Fibroblast of lung (primary cell): ENCODE measurements around the gene PCDHB12. TPM values are rescaled to one million over a fixed set of nuclear protein-coding genes. Genes with fewer than 3 reads are reported as not detected.
A peak's percentile ranks its signal among the peaks of the same experiment; 100 is the strongest.
"Not testable (repeated sequence)": the region's sequence is repeated elsewhere in the genome, so short reads cannot be mapped to it uniquely, and the experiment has no call there.

Experiments used
- DNase-seq, 2 donors: peaks; one replicate each; pipeline versions ENCODE4 v3.0.0 to v3.0.0-alpha.2; 2010; ENCODE audit warnings: low read depth in 2 of 2
- H2AFZ ChIP-seq: 2 replicates; pipeline ENCODE4 v1.5.1; 2012; ENCODE audit warnings: low read length, control low read depth, inconsistent platforms
- H3K27ac ChIP-seq: 2 replicates; pipeline ENCODE4 v1.5.1; 2011; ENCODE audit warnings: low read length, control low read depth; ENCODE audit not compliant: insufficient read depth
- H3K27me3 ChIP-seq: 2 replicates; pipeline ENCODE4 v1.5.1; 2011; ENCODE audit warnings: mild to moderate bottlenecking, low read length; ENCODE audit not compliant: control insufficient read depth, insufficient read depth
- H3K36me3 ChIP-seq: 2 replicates; pipeline ENCODE4 v1.5.1; 2011; ENCODE audit warnings: low read length; ENCODE audit not compliant: control insufficient read depth, insufficient read depth
- H3K4me1 ChIP-seq: 2 replicates; pipeline ENCODE4 v1.5.1; 2011; ENCODE audit warnings: low read length; ENCODE audit not compliant: control insufficient read depth, insufficient read depth; ENCODE audit errors: extremely low read depth
- H3K4me2 ChIP-seq: 2 replicates; pipeline ENCODE4 v1.5.1; 2011; ENCODE audit warnings: low read length, control low read depth; ENCODE audit not compliant: insufficient read depth; ENCODE audit errors: extremely low read depth
- H3K4me3 ChIP-seq, 4 experiments: fragments of 200-600 bp in 1 of 4; sonication (generic) in 1 of 4; replicated peaks in 1 of 4; 2 replicates each; pipeline ENCODE4 v1.5.1; 2011 to 2016; ENCODE audit warnings: low read length in 4 of 4, low read depth in 3 of 4, mild to moderate bottlenecking in 3 of 4, control low read depth in 2 of 4, inconsistent platforms in 1 of 4, mixed read lengths in 1 of 4; ENCODE audit not compliant: insufficient read depth in 1 of 4; ENCODE audit errors: control extremely low read depth in 1 of 4
- H3K79me2 ChIP-seq: 2 replicates; pipeline ENCODE4 v1.5.1; 2012; ENCODE audit warnings: mild to moderate bottlenecking, low read length, inconsistent platforms; ENCODE audit not compliant: control insufficient read depth, insufficient read depth
- H3K9ac ChIP-seq: 2 replicates; pipeline ENCODE4 v1.5.1; 2011; ENCODE audit warnings: mild to moderate bottlenecking, low read length, control low read depth; ENCODE audit not compliant: insufficient read depth
- H3K9me3 ChIP-seq: 2 replicates; pipeline ENCODE4 v1.5.1; 2012; ENCODE audit warnings: low read depth, low read length; ENCODE audit not compliant: control insufficient read depth, insufficient read depth
- H4K20me1 ChIP-seq: 2 replicates; pipeline ENCODE4 v1.5.1; 2011; ENCODE audit warnings: low read length; ENCODE audit not compliant: control insufficient read depth, insufficient read depth; ENCODE audit errors: extremely low read depth
- EZH2 ChIP-seq: IDR thresholded peaks from 2 replicates; pipeline ENCODE4 v1.5.1; 2012; ENCODE audit warnings: low read length, control low read depth, mild to moderate bottlenecking; ENCODE audit errors: missing control alignments
- polyA plus RNA-seq, 2 donors: library from polyadenylated mRNA; depleted of rRNA in 1 of 2; stranded (reverse) in 1 of 2; unstranded in 1 of 2; fragments of >200 nt; gene quantifications; 2 replicates each; pipeline ENCODE4 v1.2.1, GENCODE V29; 2011 to 2012; ENCODE audit warnings: missing spikeins in 1 of 2
- total RNA-seq: library from RNA; depleted of rRNA; stranded (reverse); fragments of >200 nt; gene quantifications from 2 replicates; pipeline ENCODE4 v1.2.1, GENCODE V29; 2014
- TF ChIP-seq, protein P1 (sequence below), 2 donors: IDR thresholded peaks in 1 of 2; conservative IDR thresholded peaks in 1 of 2; 1 replicate in 1 of 2; 2 replicates in 1 of 2; pipeline ENCODE4 v1.5.1; 2011 to 2012; ENCODE audit warnings: low read length in 2 of 2, control low read depth in 1 of 2, inconsistent platforms in 1 of 2, low read depth in 1 of 2, mild to moderate bottlenecking in 1 of 2

PCDHB12 gene
- total and polyA plus RNA-seq, 2 donors (not counting 1 experiment from before 2014, with no cell fraction given): 0.27 to 0.66 TPM

DNA sequence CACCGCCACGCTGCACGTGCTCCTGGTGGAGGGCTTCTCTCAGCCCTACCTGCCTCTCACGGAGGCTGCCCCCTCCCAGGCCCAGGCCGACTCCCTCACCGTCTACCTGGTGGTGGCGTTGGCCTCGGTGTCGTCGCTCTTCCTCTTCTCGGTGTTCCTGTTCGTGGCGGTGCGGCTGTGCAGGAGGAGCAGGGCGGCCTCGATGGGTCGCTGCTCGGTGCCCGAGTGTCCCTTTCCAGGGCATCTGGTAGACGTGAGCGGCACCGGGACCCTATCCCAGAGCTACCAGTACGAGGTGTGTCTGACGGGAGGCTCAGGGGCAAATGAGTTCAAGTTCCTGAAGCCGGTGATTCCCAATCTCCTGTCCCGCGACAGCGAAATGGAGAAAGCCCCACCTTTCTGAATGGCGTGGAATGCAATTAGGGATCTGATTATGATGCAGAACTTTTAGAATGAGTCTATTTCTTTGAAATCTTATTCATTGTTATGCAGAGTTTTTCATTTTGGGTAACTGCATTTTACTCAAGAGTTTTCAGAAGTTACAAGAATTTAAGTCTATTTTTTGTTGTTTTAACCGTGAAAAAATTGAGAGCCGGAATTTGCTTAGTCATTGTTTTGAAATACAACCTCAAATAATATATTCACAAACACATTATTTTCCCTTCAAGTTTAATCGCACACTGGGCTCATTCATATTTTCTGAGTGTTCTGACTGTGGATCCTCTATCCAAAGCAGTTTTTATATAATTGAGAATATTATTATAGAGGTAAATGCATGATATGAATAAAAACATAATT is 28.2 kb downstream of the PCDHB12 start:
- no peak overlapping the region for H3K4me3 ChIP-seq
- H3K27ac ChIP-seq: no peak overlapping the region
- H3K4me1 ChIP-seq: no peaks in the 10 kb centered on the region
- no peaks in the 10 kb centered on the region for H3K79me2 ChIP-seq
- H2AFZ ChIP-seq: no peak overlapping the region
- H3K4me2 ChIP-seq: no peak overlapping the region
- TF ChIP-seq, protein P1, sequence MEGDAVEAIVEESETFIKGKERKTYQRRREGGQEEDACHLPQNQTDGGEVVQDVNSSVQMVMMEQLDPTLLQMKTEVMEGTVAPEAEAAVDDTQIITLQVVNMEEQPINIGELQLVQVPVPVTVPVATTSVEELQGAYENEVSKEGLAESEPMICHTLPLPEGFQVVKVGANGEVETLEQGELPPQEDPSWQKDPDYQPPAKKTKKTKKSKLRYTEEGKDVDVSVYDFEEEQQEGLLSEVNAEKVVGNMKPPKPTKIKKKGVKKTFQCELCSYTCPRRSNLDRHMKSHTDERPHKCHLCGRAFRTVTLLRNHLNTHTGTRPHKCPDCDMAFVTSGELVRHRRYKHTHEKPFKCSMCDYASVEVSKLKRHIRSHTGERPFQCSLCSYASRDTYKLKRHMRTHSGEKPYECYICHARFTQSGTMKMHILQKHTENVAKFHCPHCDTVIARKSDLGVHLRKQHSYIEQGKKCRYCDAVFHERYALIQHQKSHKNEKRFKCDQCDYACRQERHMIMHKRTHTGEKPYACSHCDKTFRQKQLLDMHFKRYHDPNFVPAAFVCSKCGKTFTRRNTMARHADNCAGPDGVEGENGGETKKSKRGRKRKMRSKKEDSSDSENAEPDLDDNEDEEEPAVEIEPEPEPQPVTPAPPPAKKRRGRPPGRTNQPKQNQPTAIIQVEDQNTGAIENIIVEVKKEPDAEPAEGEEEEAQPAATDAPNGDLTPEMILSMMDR (conservative IDR thresholded peaks at IDR 0.05 in 1 of 2, IDR thresholded peaks at IDR 0.05 in 1 of 2; ENCODE audit: low read depth in 1 of 2, low read length in 2 of 2): no peak
- TF ChIP-seq EZH2: no peak
- H3K27me3 ChIP-seq: no peaks in the 10 kb centered on the region
- no peak overlapping the region for H3K9ac ChIP-seq
- no peak for DNase-seq
- H4K20me1 ChIP-seq: no peaks in the 10 kb centered on the region
- H3K36me3 ChIP-seq: no peaks in the 10 kb centered on the region
- H3K9me3 ChIP-seq: no peaks in the 10 kb centered on the region

DNA sequence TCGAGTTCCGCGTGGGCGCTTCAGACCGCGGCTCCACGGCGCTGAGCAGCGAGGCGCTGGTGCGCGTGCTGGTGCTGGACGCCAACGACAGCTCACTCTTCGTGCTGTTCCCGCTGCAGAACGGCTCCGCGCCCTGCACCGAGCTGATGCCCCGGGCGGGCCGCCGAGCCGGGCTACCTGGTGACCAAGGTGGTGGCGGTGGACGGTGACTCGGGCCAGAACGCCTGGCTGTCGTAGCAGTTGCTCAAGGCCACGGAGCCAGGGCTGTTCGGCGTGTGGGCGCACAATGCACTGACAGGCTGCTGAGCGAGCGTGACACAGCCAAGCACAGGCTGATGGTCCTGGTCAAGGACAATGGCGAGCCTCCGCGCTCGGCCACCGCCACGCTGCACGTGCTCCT is 33.0 kb downstream of the PCDHB12 start:
- H3K4me3 ChIP-seq: no peak overlapping the region
- no peaks in the 10 kb centered on the region for H3K4me1 ChIP-seq
- H3K9me3 ChIP-seq: no peaks in the 10 kb centered on the region
- no peak overlapping the region for H3K4me2 ChIP-seq
- H3K79me2 ChIP-seq: no peaks in the 10 kb centered on the region
- no peak overlapping the region for H3K27ac ChIP-seq
- no peaks in the 10 kb centered on the region for H3K36me3 ChIP-seq
- H3K27me3 ChIP-seq: no peaks in the 10 kb centered on the region
- H4K20me1 ChIP-seq: no peaks in the 10 kb centered on the region
- DNase-seq: no peak
- H2AFZ ChIP-seq: no peak overlapping the region
- H3K9ac ChIP-seq: no peak overlapping the region
- TF ChIP-seq, protein P1 (conservative IDR thresholded peaks at IDR 0.05 in 1 of 2, IDR thresholded peaks at IDR 0.05 in 1 of 2; ENCODE audit: low read depth in 1 of 2, low read length in 2 of 2): no peak
- TF ChIP-seq EZH2: no peak

DNA sequence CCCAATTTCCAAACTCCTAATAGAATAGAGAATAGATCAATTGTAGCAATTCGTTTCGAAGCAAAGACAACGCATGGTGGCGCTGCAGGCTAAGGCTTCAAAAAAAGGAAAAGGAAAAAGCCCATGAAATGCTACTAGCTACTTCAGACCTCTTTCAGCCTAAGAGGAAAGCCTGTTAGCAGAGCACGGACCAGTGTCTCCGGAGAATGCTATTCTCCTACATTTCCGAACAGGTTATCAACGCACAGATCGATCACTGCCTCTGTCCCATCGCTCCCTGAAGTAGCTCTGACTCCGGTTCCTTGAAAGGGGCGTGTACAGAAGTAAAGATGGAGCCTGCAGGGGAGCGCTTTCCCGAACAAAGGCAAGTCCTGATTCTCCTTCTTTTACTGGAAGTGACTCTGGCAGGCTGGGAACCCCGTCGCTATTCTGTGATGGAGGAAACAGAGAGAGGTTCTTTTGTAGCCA is 36.8 kb downstream of the PCDHB12 start, which contains the start of gene PCDHB15:
Gene PCDHB15 (plus strand): TSS at position 146 of the 468 bp plus-strand sequence. CDS start 184 bp downstream, at position 330.
- no peaks in the 10 kb centered on the region for H3K27me3 ChIP-seq
- no peak within 1 kb of the TSS for H3K9ac ChIP-seq
- DNase-seq: peak in 1 of 2 donors; percentile 2
- no peak for TF ChIP-seq EZH2
- TF ChIP-seq, protein P1 (conservative IDR thresholded peaks at IDR 0.05 in 1 of 2, IDR thresholded peaks at IDR 0.05 in 1 of 2; ENCODE audit: low read depth in 1 of 2, low read length in 2 of 2): peak in 1 of 2 donors; percentile 7
- H3K9me3 ChIP-seq: no peaks in the 10 kb centered on the region
- H3K79me2 ChIP-seq: no peaks in the 10 kb centered on the region
- H3K36me3 ChIP-seq: no peaks in the 10 kb centered on the region
- no peaks in the 10 kb centered on the region for H4K20me1 ChIP-seq
- H2AFZ ChIP-seq: no peak within 1 kb of the TSS
- no peak within 1 kb of the TSS for H3K27ac ChIP-seq
- peak within 1 kb of the TSS in 1 of 4 experiments; percentile 26 for H3K4me3 ChIP-seq
- no peaks in the 10 kb centered on the region for H3K4me1 ChIP-seq
- no peak within 1 kb of the TSS for H3K4me2 ChIP-seq

DNA sequence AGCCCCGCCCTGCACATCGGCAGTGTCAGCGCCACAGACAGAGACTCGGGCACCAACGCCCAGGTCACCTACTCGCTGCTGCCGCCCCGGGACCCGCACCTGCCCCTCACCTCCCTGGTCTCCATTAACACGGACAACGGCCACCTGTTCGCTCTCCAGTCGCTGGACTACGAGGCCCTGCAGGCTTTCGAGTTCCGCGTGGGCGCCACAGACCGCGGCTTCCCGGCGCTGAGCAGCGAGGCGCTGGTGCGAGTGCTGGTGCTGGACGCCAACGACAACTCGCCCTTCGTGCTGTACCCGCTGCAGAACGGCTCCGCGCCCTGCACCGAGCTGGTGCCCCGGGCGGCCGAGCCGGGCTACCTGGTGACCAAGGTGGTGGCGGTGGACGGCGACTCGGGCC is 38.5 kb downstream of the PCDHB12 start:
- H3K4me1 ChIP-seq, H3K36me3 ChIP-seq, H3K4me2 ChIP-seq, H3K79me2 ChIP-seq, H3K27me3 ChIP-seq, H2AFZ ChIP-seq, H3K9ac ChIP-seq, H4K20me1 ChIP-seq, DNase-seq, H3K4me3 ChIP-seq, H3K9me3 ChIP-seq, H3K27ac ChIP-seq: not testable (repeated sequence)
